Measurements from ENCODE around the gene ACP1.

Gene ACP1

GRCh38 chr2:283996-284794, 19.4 kb downstream of the ACP1 start:
- peaks cover 5% of the 10 kb centered on the region for H3K36me3 ChIP-seq (ENCODE audit: control insufficient read depth, insufficient read depth, low read length)
- H2AK5ac ChIP-seq (ENCODE audit: low read length) = no peak overlapping the region
- no peak overlapping the region for H3K4ac ChIP-seq (ENCODE audit: low read depth, low read length)
- no peak overlapping the region for H3K56ac ChIP-seq (ENCODE audit: low read length)
- no peak overlapping the region for H2BK120ac ChIP-seq (ENCODE audit: low read depth, low read length)
- H3K4me3 ChIP-seq (ENCODE audit: low read length) = no peak overlapping the region
- peaks cover 12% of the 10 kb centered on the region for H3K4me1 ChIP-seq (ENCODE audit: control insufficient read depth, low read depth, low read length)
- WGBS (ENCODE audit: extremely low coverage, insufficient coverage, low lambda C conversion rate) = no CpG with 5 or more reads among the region's 4 CpGs
- H4K5ac ChIP-seq (ENCODE audit: low read length) = no peak overlapping the region
- no peak overlapping the region for H2BK5ac ChIP-seq (ENCODE audit: low read length)
- H3K79me1 ChIP-seq (ENCODE audit: low read length) = peaks cover 2% of the 10 kb centered on the region
- no peak overlapping the region for H4K8ac ChIP-seq (ENCODE audit: low read depth, low read length)
- H3K23ac ChIP-seq (ENCODE audit: low read length) = no peak overlapping the region
- H2BK15ac ChIP-seq (replicated peaks; ENCODE audit: low read depth) = no peak overlapping the region
- H3K27ac ChIP-seq (ENCODE audit: low read depth, low read length) = no peak overlapping the region
- no peaks in the 10 kb centered on the region for H3K79me2 ChIP-seq (ENCODE audit: control insufficient read depth, insufficient read depth, low read length)
- H3K9ac ChIP-seq (ENCODE audit: low read length) = no peak overlapping the region
- H3K4me2 ChIP-seq (ENCODE audit: low read length) = no peak overlapping the region
- H3K27me3 ChIP-seq (ENCODE audit: insufficient read depth, low read length, poor library complexity) = no peaks in the 10 kb centered on the region
- peak; percentile 57 for DNase-seq
- H3K18ac ChIP-seq (ENCODE audit: low read length) = no peak overlapping the region

- H3K79me2 ChIP-seq (ENCODE audit: control insufficient read depth, insufficient read depth, low read length) = no peaks in the 10 kb centered on the region
- H3K27me3 ChIP-seq (ENCODE audit: insufficient read depth, low read length, poor library complexity) = peaks cover 1% of the 10 kb centered on the region
- no peak overlapping the region for H3K9ac ChIP-seq (ENCODE audit: low read length)
- H3K4me3 ChIP-seq (ENCODE audit: low read length) = no peak overlapping the region
- no peak overlapping the region for H4K8ac ChIP-seq (ENCODE audit: low read depth, low read length)
- H3K36me3 ChIP-seq (ENCODE audit: control insufficient read depth, insufficient read depth, low read length) = peaks cover 5% of the 10 kb centered on the region
- no peak overlapping the region for H3K56ac ChIP-seq (ENCODE audit: low read length)
- H4K5ac ChIP-seq (ENCODE audit: low read length) = no peak overlapping the region
- no peak overlapping the region for H3K27ac ChIP-seq (ENCODE audit: low read depth, low read length)
- H3K23ac ChIP-seq (ENCODE audit: low read length) = no peak overlapping the region
- H3K18ac ChIP-seq (ENCODE audit: low read length) = no peak overlapping the region
- no peak overlapping the region for H2BK120ac ChIP-seq (ENCODE audit: low read depth, low read length)
- H2BK15ac ChIP-seq (replicated peaks; ENCODE audit: low read depth) = no peak overlapping the region
- DNase-seq = no peak
- peaks cover 2% of the 10 kb centered on the region for H3K79me1 ChIP-seq (ENCODE audit: low read length)
- peaks cover 12% of the 10 kb centered on the region for H3K4me1 ChIP-seq (ENCODE audit: control insufficient read depth, low read depth, low read length)
- no peak overlapping the region for H2AK5ac ChIP-seq (ENCODE audit: low read length)
- no peak overlapping the region for H2BK5ac ChIP-seq (ENCODE audit: low read length)
- no peak overlapping the region for H3K4me2 ChIP-seq (ENCODE audit: low read length)
- H3K4ac ChIP-seq (ENCODE audit: low read depth, low read length) = no peak overlapping the region
- no CpG with 5 or more reads among the region's 13 CpGs for WGBS (ENCODE audit: extremely low coverage, insufficient coverage, low lambda C conversion rate)
Measured at GRCh38 chr2:284896-285492, 20.2 kb downstream of the ACP1 start.

- H4K5ac ChIP-seq (ENCODE audit: low read length) = no peak overlapping the region
- H2BK15ac ChIP-seq (replicated peaks; ENCODE audit: low read depth) = no peak overlapping the region
- no peak overlapping the region for H2BK120ac ChIP-seq (ENCODE audit: low read depth, low read length)
- H3K27ac ChIP-seq (ENCODE audit: low read depth, low read length) = no peak overlapping the region
- H3K4ac ChIP-seq (ENCODE audit: low read depth, low read length) = no peak overlapping the region
- no peak overlapping the region for H3K9ac ChIP-seq (ENCODE audit: low read length)
- H3K23ac ChIP-seq (ENCODE audit: low read length) = no peak overlapping the region
- peak; percentile 76 for DNase-seq
- no peaks in the 10 kb centered on the region for H3K79me2 ChIP-seq (ENCODE audit: control insufficient read depth, insufficient read depth, low read length)
- no peak overlapping the region for H4K8ac ChIP-seq (ENCODE audit: low read depth, low read length)
- H3K79me1 ChIP-seq (ENCODE audit: low read length) = peaks cover 2% of the 10 kb centered on the region
- no peak overlapping the region for H3K56ac ChIP-seq (ENCODE audit: low read length)
- no peak overlapping the region for H3K18ac ChIP-seq (ENCODE audit: low read length)
- no peak overlapping the region for H2AK5ac ChIP-seq (ENCODE audit: low read length)
- peaks cover 1% of the 10 kb centered on the region for H3K27me3 ChIP-seq (ENCODE audit: insufficient read depth, low read length, poor library complexity)
- WGBS (ENCODE audit: extremely low coverage, insufficient coverage, low lambda C conversion rate) = no CpG with 5 or more reads among the region's 1 CpG
- no peak overlapping the region for H3K4me2 ChIP-seq (ENCODE audit: low read length)
- peaks cover 12% of the 10 kb centered on the region for H3K4me1 ChIP-seq (ENCODE audit: control insufficient read depth, low read depth, low read length)
- peaks cover 5% of the 10 kb centered on the region for H3K36me3 ChIP-seq (ENCODE audit: control insufficient read depth, insufficient read depth, low read length)
- no peak overlapping the region for H2BK5ac ChIP-seq (ENCODE audit: low read length)
- no peak overlapping the region for H3K4me3 ChIP-seq (ENCODE audit: low read length)
Measured at GRCh38 chr2:285531-285930, 20.8 kb downstream of the ACP1 start.

GRCh38 chr2:286035-286434, 21.3 kb downstream of the ACP1 start:
- no peak overlapping the region for H2AK5ac ChIP-seq (ENCODE audit: low read length)
- no peak overlapping the region for H3K4me3 ChIP-seq (ENCODE audit: low read length)
- H3K4ac ChIP-seq (ENCODE audit: low read depth, low read length) = no peak overlapping the region
- H3K4me2 ChIP-seq (ENCODE audit: low read length) = no peak overlapping the region
- peaks cover 1% of the 10 kb centered on the region for H3K27me3 ChIP-seq (ENCODE audit: insufficient read depth, low read length, poor library complexity)
- no peak for DNase-seq
- H3K27ac ChIP-seq (ENCODE audit: low read depth, low read length) = no peak overlapping the region
- no peak overlapping the region for H2BK15ac ChIP-seq (replicated peaks; ENCODE audit: low read depth)
- no peak overlapping the region for H4K5ac ChIP-seq (ENCODE audit: low read length)
- H3K79me1 ChIP-seq (ENCODE audit: low read length) = no peaks in the 10 kb centered on the region
- peaks cover 5% of the 10 kb centered on the region for H3K36me3 ChIP-seq (ENCODE audit: control insufficient read depth, insufficient read depth, low read length)
- H2BK5ac ChIP-seq (ENCODE audit: low read length) = no peak overlapping the region
- no peak overlapping the region for H3K23ac ChIP-seq (ENCODE audit: low read length)
- H3K79me2 ChIP-seq (ENCODE audit: control insufficient read depth, insufficient read depth, low read length) = no peaks in the 10 kb centered on the region
- H3K9ac ChIP-seq (ENCODE audit: low read length) = no peak overlapping the region
- H4K8ac ChIP-seq (ENCODE audit: low read depth, low read length) = no peak overlapping the region
- H3K56ac ChIP-seq (ENCODE audit: low read length) = peak overlapping the region; percentile 45
- WGBS (ENCODE audit: extremely low coverage, insufficient coverage, low lambda C conversion rate) = no CpG with 5 or more reads among the region's 6 CpGs
- no peak overlapping the region for H2BK120ac ChIP-seq (ENCODE audit: low read depth, low read length)
- H3K4me1 ChIP-seq (ENCODE audit: control insufficient read depth, low read depth, low read length) = peaks cover 12% of the 10 kb centered on the region
- H3K18ac ChIP-seq (ENCODE audit: low read length) = no peak overlapping the region

GRCh38 chr2:286774-287392, 22.1 kb downstream of the ACP1 start:
- H4K8ac ChIP-seq (ENCODE audit: low read depth, low read length) = no peak overlapping the region
- H3K4me1 ChIP-seq (ENCODE audit: control insufficient read depth, low read depth, low read length) = peaks cover 12% of the 10 kb centered on the region
- no peak overlapping the region for H3K23ac ChIP-seq (ENCODE audit: low read length)
- H3K79me1 ChIP-seq (ENCODE audit: low read length) = no peaks in the 10 kb centered on the region
- DNase-seq = peak; percentile 82
- H3K79me2 ChIP-seq (ENCODE audit: control insufficient read depth, insufficient read depth, low read length) = no peaks in the 10 kb centered on the region
- no peak overlapping the region for H2BK5ac ChIP-seq (ENCODE audit: low read length)
- no peak overlapping the region for H3K4ac ChIP-seq (ENCODE audit: low read depth, low read length)
- no CpG with 5 or more reads among the region's 20 CpGs for WGBS (ENCODE audit: extremely low coverage, insufficient coverage, low lambda C conversion rate)
- peak overlapping the region; percentile 22 for H3K9ac ChIP-seq (ENCODE audit: low read length)
- H3K56ac ChIP-seq (ENCODE audit: low read length) = peak overlapping the region; percentile 51
- no peak overlapping the region for H4K5ac ChIP-seq (ENCODE audit: low read length)
- H2AK5ac ChIP-seq (ENCODE audit: low read length) = no peak overlapping the region
- no peak overlapping the region for H3K27ac ChIP-seq (ENCODE audit: low read depth, low read length)
- peak overlapping the region; percentile 28 for H3K4me2 ChIP-seq (ENCODE audit: low read length)
- H3K36me3 ChIP-seq (ENCODE audit: control insufficient read depth, insufficient read depth, low read length) = peaks cover 3% of the 10 kb centered on the region
- peaks cover 1% of the 10 kb centered on the region for H3K27me3 ChIP-seq (ENCODE audit: insufficient read depth, low read length, poor library complexity)
- peak overlapping the region; percentile 97 for H3K18ac ChIP-seq (ENCODE audit: low read length)
- no peak overlapping the region for H2BK120ac ChIP-seq (ENCODE audit: low read depth, low read length)
- no peak overlapping the region for H3K4me3 ChIP-seq (ENCODE audit: low read length)
- no peak overlapping the region for H2BK15ac ChIP-seq (replicated peaks; ENCODE audit: low read depth)
